ENCODE results near the gene GALNT6. TPM values are rescaled to one million over a fixed set of nuclear protein-coding genes. Genes with fewer than 3 reads are reported as not detected.

The GALNT6 gene
- total and polyA plus RNA-seq, 2 donors (not counting 1 experiment from before 2014, with no cell fraction given): 25.2 to 115 TPM

GRCh38 chr12:51323317-51323960, 67.8 kb downstream of the GALNT6 start:
- TF ChIP-seq EZH2 (IDR thresholded peaks at IDR 0.05; ENCODE audit: low read length, missing control alignments) (no peak), CTCF (conservative IDR thresholded peaks at IDR 0.05 in 1 of 2, IDR thresholded peaks at IDR 0.05 in 1 of 2; ENCODE audit: low read depth in 1 of 2, low read length in 2 of 2) (no peak)
- H4K20me1 ChIP-seq (ENCODE audit: control insufficient read depth, extremely low read depth, insufficient read depth, low read length): no peaks in the 10 kb centered on the region
- H3K79me2 ChIP-seq (ENCODE audit: control insufficient read depth, insufficient read depth, low read length): no peaks in the 10 kb centered on the region
- no peak overlapping the region for H3K4me3 ChIP-seq (replicated peaks in 1 of 4; ENCODE audit: control extremely low read depth in 1 of 4, insufficient read depth in 1 of 4, low read depth in 3 of 4, low read length in 4 of 4)
- no peaks in the 10 kb centered on the region for H3K4me1 ChIP-seq (ENCODE audit: control insufficient read depth, extremely low read depth, insufficient read depth, low read length)
- H3K4me2 ChIP-seq (ENCODE audit: extremely low read depth, insufficient read depth, low read length): no peak overlapping the region
- no peak overlapping the region for H3K27ac ChIP-seq (ENCODE audit: insufficient read depth, low read length)
- no peaks in the 10 kb centered on the region for H3K9me3 ChIP-seq (ENCODE audit: control insufficient read depth, insufficient read depth, low read depth, low read length)
- no peak overlapping the region for H3K9ac ChIP-seq (ENCODE audit: insufficient read depth, low read length)
- no peaks in the 10 kb centered on the region for H3K27me3 ChIP-seq (ENCODE audit: control insufficient read depth, insufficient read depth, low read length)
- DNase-seq (ENCODE audit: low read depth in 2 of 2): no peak
- H2AFZ ChIP-seq (ENCODE audit: low read length): no peak overlapping the region
- H3K36me3 ChIP-seq (ENCODE audit: control insufficient read depth, insufficient read depth, low read length): no peaks in the 10 kb centered on the region

- H3K27ac ChIP-seq (ENCODE audit: insufficient read depth, low read length): no peak overlapping the region
- H2AFZ ChIP-seq (ENCODE audit: low read length): no peak overlapping the region
- TF ChIP-seq EZH2 (IDR thresholded peaks at IDR 0.05; ENCODE audit: low read length, missing control alignments): no peak
- no peak for TF ChIP-seq CTCF (conservative IDR thresholded peaks at IDR 0.05 in 1 of 2, IDR thresholded peaks at IDR 0.05 in 1 of 2; ENCODE audit: low read depth in 1 of 2, low read length in 2 of 2)
- no peak for DNase-seq (ENCODE audit: low read depth in 2 of 2)
- no peaks in the 10 kb centered on the region for H3K9me3 ChIP-seq (ENCODE audit: control insufficient read depth, insufficient read depth, low read depth, low read length)
- no peak overlapping the region for H3K9ac ChIP-seq (ENCODE audit: insufficient read depth, low read length)
- H3K79me2 ChIP-seq (ENCODE audit: control insufficient read depth, insufficient read depth, low read length): no peaks in the 10 kb centered on the region
- H3K4me1 ChIP-seq (ENCODE audit: control insufficient read depth, extremely low read depth, insufficient read depth, low read length): no peaks in the 10 kb centered on the region
- H3K4me2 ChIP-seq (ENCODE audit: extremely low read depth, insufficient read depth, low read length): no peak overlapping the region
- H3K27me3 ChIP-seq (ENCODE audit: control insufficient read depth, insufficient read depth, low read length): no peaks in the 10 kb centered on the region
- no peak overlapping the region for H3K4me3 ChIP-seq (replicated peaks in 1 of 4; ENCODE audit: control extremely low read depth in 1 of 4, insufficient read depth in 1 of 4, low read depth in 3 of 4, low read length in 4 of 4)
- H4K20me1 ChIP-seq (ENCODE audit: control insufficient read depth, extremely low read depth, insufficient read depth, low read length): no peaks in the 10 kb centered on the region
- H3K36me3 ChIP-seq (ENCODE audit: control insufficient read depth, insufficient read depth, low read length): no peaks in the 10 kb centered on the region
Measured at GRCh38 chr12:51322452-51322851, 68.8 kb downstream of the GALNT6 start.

GRCh38 chr12:51321882-51322281, 69.3 kb downstream of the GALNT6 start:
- no peak for TF ChIP-seq CTCF (conservative IDR thresholded peaks at IDR 0.05 in 1 of 2, IDR thresholded peaks at IDR 0.05 in 1 of 2; ENCODE audit: low read depth in 1 of 2, low read length in 2 of 2)
- TF ChIP-seq EZH2 (IDR thresholded peaks at IDR 0.05; ENCODE audit: low read length, missing control alignments): no peak
- Histone ChIP-seq H3K36me3 (ENCODE audit: control insufficient read depth, insufficient read depth, low read length) (no peaks in the 10 kb centered on the region), H3K9me3 (ENCODE audit: control insufficient read depth, insufficient read depth, low read depth, low read length) (no peaks in the 10 kb centered on the region), H3K79me2 (ENCODE audit: control insufficient read depth, insufficient read depth, low read length) (no peaks in the 10 kb centered on the region), H2AFZ (ENCODE audit: low read length) (no peak overlapping the region), H3K4me3 (replicated peaks in 1 of 4; ENCODE audit: control extremely low read depth in 1 of 4, insufficient read depth in 1 of 4, low read depth in 3 of 4, low read length in 4 of 4) (no peak overlapping the region), H3K4me1 (ENCODE audit: control insufficient read depth, extremely low read depth, insufficient read depth, low read length) (no peaks in the 10 kb centered on the region), H3K27ac (ENCODE audit: insufficient read depth, low read length) (no peak overlapping the region), H3K4me2 (ENCODE audit: extremely low read depth, insufficient read depth, low read length) (no peak overlapping the region), H3K9ac (ENCODE audit: insufficient read depth, low read length) (no peak overlapping the region), H3K27me3 (ENCODE audit: control insufficient read depth, insufficient read depth, low read length) (no peaks in the 10 kb centered on the region), H4K20me1 (ENCODE audit: control insufficient read depth, extremely low read depth, insufficient read depth, low read length) (no peaks in the 10 kb centered on the region)
- no peak for DNase-seq (ENCODE audit: low read depth in 2 of 2)
